KMS-11 (cell line): ENCODE data around the gene FBLIM1.

Experiments used
- H2AFZ ChIP-seq: fragments of 200-600 bp; sonication (generic); 2 replicates; pipeline ENCODE4 v1.6.1; 2016; ENCODE audit warnings: antibody characterized with exemption, mixed run types, low read depth
- H3K27ac ChIP-seq: fragments of 200-600 bp; sonication (generic); 2 replicates; pipeline ENCODE4 v1.6.1; 2016; ENCODE audit warnings: mild to moderate bottlenecking, mixed run types
- H3K27me3 ChIP-seq: fragments of 200-600 bp; sonication (generic); 2 replicates; pipeline ENCODE4 v1.6.1; 2017; ENCODE audit warnings: mild to moderate bottlenecking, low read depth, mixed run types, moderate library complexity; ENCODE audit not compliant: insufficient read depth
- H3K36me3 ChIP-seq: fragments of 200-600 bp; sonication (generic); 2 replicates; pipeline ENCODE4 v1.6.1; 2017; ENCODE audit warnings: mild to moderate bottlenecking, mixed run types; ENCODE audit not compliant: insufficient read depth
- H3K4me1 ChIP-seq: fragments of 200-600 bp; sonication (generic); 2 replicates; pipeline ENCODE4 v1.6.1; 2016; ENCODE audit warnings: mild to moderate bottlenecking, low read depth, mixed run types; ENCODE audit not compliant: poor library complexity, severe bottlenecking
- H3K4me2 ChIP-seq: fragments of 200-600 bp; sonication (generic); 2 replicates; pipeline ENCODE4 v1.7.0; 2016; ENCODE audit warnings: mild to moderate bottlenecking, mixed run types
- H3K4me3 ChIP-seq: fragments of 200-600 bp; sonication (generic); IDR thresholded peaks from 2 replicates; pipeline ENCODE4 v1.6.1; 2017; ENCODE audit warnings: low read depth, low read length, mixed read lengths; ENCODE audit not compliant: insufficient read depth
- H3K79me2 ChIP-seq: fragments of 200-600 bp; sonication (generic); 2 replicates; pipeline ENCODE4 v1.6.1; 2016; ENCODE audit warnings: low read depth, mixed run types; ENCODE audit not compliant: insufficient read depth
- H3K9ac ChIP-seq: fragments of 200-600 bp; sonication (generic); 2 replicates; pipeline ENCODE4 v1.6.1; 2016; ENCODE audit warnings: mild to moderate bottlenecking, mixed run types
- H4K20me1 ChIP-seq: fragments of 200-600 bp; sonication (generic); 2 replicates; pipeline ENCODE4 v1.6.1; 2016; ENCODE audit warnings: mild to moderate bottlenecking, mixed run types; ENCODE audit not compliant: insufficient read depth
- CTCF ChIP-seq: fragments of 200-600 bp; sonication (generic); conservative IDR thresholded peaks from 2 replicates; pipeline ENCODE4 v1.6.1; 2017; ENCODE audit warnings: low read depth, mild to moderate bottlenecking, antibody characterized with exemption, low read length, moderate library complexity, mixed read lengths

FBLIM1 gene

GRCh38 chr1:15722411-15722810, 36.2 kb upstream of the FBLIM1 start:
- no peak overlapping the region for H3K4me2 ChIP-seq
- TF ChIP-seq CTCF: no peak
- H3K27me3 ChIP-seq: no peaks in the 10 kb centered on the region
- H3K4me3 ChIP-seq: no peak overlapping the region
- no peaks in the 10 kb centered on the region for H3K4me1 ChIP-seq
- 0 out of 2 replicates have a peak, but pooled peaks cover 2% of the 10 kb centered on the region for H3K36me3 ChIP-seq
- no peak overlapping the region for H2AFZ ChIP-seq
- H3K27ac ChIP-seq: no peak overlapping the region
- no peaks in the 10 kb centered on the region for H3K79me2 ChIP-seq
- no peaks in the 10 kb centered on the region for H4K20me1 ChIP-seq
- no peak overlapping the region for H3K9ac ChIP-seq

- H3K4me1 ChIP-seq: no peaks in the 10 kb centered on the region
- no peak overlapping the region for H3K27ac ChIP-seq
- no peak overlapping the region for H3K4me2 ChIP-seq
- no peak overlapping the region for H3K4me3 ChIP-seq
- no peak for TF ChIP-seq CTCF
- H3K9ac ChIP-seq: no peak overlapping the region
- H4K20me1 ChIP-seq: no peaks in the 10 kb centered on the region
- H3K36me3 ChIP-seq: 0 out of 2 replicates have a peak, but pooled peaks cover 4% of the 10 kb centered on the region
- no peaks in the 10 kb centered on the region for H3K79me2 ChIP-seq
- no peak overlapping the region for H2AFZ ChIP-seq
- H3K27me3 ChIP-seq: no peaks in the 10 kb centered on the region
Observed at GRCh38 chr1:15722836-15723532, 35.6 kb upstream of the FBLIM1 start.

GRCh38 chr1:15723631-15724246, 34.9 kb upstream of the FBLIM1 start:
- H3K36me3 ChIP-seq: 0 out of 2 replicates have a peak, but pooled peaks cover 4% of the 10 kb centered on the region
- no peak overlapping the region for H2AFZ ChIP-seq
- no peak overlapping the region for H3K27ac ChIP-seq
- no peak overlapping the region for H3K4me3 ChIP-seq
- no peaks in the 10 kb centered on the region for H3K79me2 ChIP-seq
- no peaks in the 10 kb centered on the region for H4K20me1 ChIP-seq
- H3K4me2 ChIP-seq: no peak overlapping the region
- H3K27me3 ChIP-seq: no peaks in the 10 kb centered on the region
- TF ChIP-seq CTCF: no peak
- no peak overlapping the region for H3K9ac ChIP-seq
- no peaks in the 10 kb centered on the region for H3K4me1 ChIP-seq

- Histone ChIP-seq H3K79me2 (no peaks in the 10 kb centered on the region), H3K27me3 (no peaks in the 10 kb centered on the region), H3K9ac (no peak overlapping the region), H3K27ac (no peak overlapping the region), H3K36me3 (0 out of 2 replicates have a peak, but pooled peaks cover 4% of the 10 kb centered on the region), H3K4me2 (no peak overlapping the region), H3K4me1 (no peaks in the 10 kb centered on the region), H4K20me1 (no peaks in the 10 kb centered on the region), H2AFZ (no peak overlapping the region), H3K4me3 (no peak overlapping the region)
- no peak for TF ChIP-seq CTCF
Observed at GRCh38 chr1:15724949-15725880, 33.4 kb upstream of the FBLIM1 start.
